CD4-positive, alpha-beta T cell treated with Interleukin-4 for 1 hour (primary cell): ENCODE measurements around the gene SCUBE3.
A peak's percentile ranks its signal among the peaks of the same experiment; 100 is the strongest.

Source experiments
- DNase-seq, 2 donors: peaks; one replicate each; pipeline ENCODE4 v3.0.0-alpha.2; 2020 to 2022

The SCUBE3 gene

DNA sequence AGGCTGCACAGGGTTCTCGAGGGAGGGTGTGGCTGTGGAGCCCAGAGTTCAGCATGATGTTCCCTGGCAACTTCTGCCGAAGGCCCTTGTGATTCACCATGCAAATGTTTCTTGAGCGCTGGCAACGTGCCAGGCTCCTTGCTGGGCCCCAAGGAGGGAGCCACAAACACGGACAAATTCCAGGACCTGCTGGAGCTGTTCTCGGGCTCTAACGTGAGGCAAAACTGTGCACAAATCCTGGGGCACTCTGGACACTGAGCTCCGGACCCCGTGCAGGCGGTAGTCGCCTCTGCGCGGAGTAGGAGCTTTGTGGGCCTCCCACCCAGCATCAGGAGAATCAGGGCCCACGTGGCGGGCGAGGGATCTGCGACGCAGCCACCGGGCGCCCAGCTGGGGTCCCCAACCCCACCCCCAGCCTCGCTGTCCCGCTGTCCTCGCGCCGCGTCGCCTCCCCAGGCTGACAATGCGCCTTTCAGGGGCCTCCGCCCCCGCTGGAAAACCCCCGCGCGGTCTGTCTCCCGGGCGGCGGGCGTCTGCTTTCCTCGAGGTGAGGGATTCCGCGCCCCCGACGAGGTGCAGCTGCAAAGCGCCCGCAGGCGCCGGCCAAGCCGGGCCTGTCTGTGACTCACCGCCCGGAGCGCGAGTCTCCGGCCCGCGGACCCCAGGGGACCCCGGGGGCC lies 31.7 kb upstream of the SCUBE3 start:
- DNase-seq: no peak

DNA sequence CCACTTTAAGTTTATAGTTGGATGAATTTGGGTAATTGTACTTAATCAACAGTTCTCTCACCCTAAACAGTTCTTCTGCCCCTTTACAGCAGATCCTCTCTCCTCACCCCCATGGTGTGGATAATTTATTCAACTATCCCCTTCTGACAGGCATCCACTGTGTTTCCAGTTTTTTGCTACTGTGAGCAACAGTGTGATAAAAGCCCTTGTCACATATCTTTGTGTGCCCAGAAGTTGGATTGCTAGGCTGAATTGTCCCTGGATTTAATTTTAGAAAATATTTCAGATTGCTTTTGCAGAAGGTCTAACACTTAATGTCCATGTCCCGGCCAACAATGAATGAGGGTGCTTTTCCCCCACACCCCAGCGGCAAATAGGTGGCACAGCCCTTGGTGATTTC lies 30.5 kb upstream of the SCUBE3 start:
- no peak for DNase-seq

DNA sequence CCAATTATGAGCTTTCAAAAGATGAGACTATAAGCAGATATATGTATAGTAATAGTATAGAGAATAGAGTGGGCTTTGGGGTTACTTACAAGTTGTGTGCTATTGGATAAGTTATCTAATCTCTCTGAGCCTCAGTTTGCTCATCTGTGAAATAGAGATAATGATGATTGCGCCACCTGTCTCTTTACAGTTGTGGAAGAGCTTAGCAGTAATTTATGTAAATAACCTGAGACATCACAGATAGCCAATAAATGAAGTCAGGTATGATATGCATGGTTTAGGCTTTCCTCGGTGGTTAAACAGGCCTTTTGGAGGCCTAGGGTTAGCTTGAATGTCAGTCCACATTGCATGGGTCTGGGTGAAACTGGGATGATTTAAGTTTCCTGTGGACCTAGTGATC lies 29.8 kb upstream of the SCUBE3 start:
- DNase-seq: no peak

DNA sequence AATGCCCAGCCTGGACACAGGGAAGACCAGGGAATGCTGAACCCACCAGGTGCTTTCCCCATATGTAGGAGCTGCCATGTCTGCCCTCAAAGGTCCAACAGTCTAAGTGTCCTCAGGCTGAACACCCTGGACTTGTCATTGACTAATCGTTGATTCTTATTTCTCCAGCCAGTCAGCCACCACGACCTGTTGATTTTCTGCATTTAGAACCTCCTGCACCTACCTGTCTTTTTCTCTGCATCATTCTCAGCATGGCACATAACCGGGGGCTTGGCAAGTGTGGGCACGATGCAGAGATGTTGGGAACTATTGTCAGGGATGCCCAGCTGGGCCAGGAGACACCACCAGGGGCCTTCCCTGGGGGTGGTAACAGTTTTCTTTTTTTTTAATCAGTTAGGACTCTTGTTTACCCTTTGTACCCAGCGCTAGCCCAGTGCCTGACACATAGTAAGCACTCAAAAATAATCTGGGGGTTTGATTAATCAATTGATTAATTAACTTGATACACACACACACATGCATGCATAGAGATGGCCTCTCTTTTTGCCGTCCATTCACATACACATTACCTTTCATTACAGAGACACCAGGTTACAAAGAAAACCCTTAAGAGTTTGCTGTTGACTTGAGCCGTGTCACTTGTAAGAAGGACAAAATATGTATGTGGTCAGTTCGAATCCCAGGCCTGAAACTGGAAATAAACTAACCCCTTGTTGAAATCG lies 29.0 kb upstream of the SCUBE3 start:
- no peak for DNase-seq

GRCh38 chr6:35185302-35185681 lies 28.5 kb upstream of the SCUBE3 start:
- DNase-seq: no peak

DNA sequence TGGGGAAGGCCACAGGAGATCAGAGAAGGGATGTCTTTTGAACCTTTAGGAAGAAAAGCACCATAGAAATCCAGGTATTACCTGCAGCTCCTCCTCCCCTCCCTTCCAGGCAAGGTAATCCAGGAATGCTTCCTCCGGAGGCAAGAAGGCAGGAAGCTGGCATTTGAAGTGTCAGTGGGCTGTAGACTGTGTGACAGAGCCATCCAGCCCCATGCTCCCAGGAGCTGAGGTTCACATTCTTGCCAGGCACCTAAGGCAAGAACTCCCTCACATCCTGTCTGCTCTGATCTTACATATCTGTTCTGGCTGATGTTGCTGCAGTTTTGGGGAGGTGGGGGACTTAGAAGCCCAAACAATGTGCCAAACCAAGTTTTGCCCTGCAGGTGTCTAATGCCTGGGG lies 27.8 kb upstream of the SCUBE3 start:
- no peak for DNase-seq

DNA sequence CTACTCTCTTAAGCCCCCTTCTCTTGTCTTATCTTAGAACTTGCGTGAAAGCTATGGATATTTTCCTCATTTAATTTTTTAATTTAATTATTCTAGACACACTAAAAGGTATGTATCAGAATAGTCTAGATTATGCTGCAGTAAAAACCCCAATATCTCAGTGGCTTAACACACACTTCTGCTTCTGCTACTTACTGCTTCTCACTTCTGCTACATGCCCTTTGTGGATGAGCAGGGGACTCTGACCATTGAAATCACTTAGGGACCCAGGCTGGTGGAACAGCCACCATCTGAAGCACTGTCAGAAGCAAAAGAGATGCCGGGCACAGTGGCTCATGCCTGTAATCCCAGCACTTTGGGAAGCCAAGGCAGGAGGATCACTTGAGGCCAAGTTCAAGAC lies 27.2 kb upstream of the SCUBE3 start:
- no peak for DNase-seq

GRCh38 chr6:35188886-35189285 lies 24.9 kb upstream of the SCUBE3 start:
- DNase-seq: no peak

GRCh38 chr6:35190306-35190705 lies 23.4 kb upstream of the SCUBE3 start:
- DNase-seq: no peak

GRCh38 chr6:35191889-35192288 lies 21.9 kb upstream of the SCUBE3 start:
- DNase-seq: peak; percentile 15 to 34

- no peak for DNase-seq
Observed at GRCh38 chr6:35192301-35192860, 21.4 kb upstream of the SCUBE3 start.

DNA sequence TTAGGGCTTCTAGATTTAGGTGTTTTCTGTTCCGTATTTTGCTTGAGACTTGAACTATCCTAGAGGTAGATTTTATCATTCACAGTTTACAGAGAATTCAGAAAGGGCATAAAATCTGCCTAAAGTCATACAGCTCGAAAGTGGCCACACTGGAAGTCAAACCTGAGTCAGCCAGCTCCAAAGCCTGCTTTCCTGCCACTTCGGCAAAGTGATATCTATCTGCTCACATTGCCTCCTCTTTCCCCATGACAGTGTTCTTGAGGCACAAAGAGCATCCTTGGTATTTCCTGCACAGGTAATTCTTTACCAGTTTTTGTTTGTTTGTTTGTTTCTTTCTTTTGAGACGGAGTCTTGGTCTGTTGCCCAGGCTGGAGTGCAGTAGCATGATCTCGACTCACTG lies 19.4 kb upstream of the SCUBE3 start:
- no peak for DNase-seq

DNA sequence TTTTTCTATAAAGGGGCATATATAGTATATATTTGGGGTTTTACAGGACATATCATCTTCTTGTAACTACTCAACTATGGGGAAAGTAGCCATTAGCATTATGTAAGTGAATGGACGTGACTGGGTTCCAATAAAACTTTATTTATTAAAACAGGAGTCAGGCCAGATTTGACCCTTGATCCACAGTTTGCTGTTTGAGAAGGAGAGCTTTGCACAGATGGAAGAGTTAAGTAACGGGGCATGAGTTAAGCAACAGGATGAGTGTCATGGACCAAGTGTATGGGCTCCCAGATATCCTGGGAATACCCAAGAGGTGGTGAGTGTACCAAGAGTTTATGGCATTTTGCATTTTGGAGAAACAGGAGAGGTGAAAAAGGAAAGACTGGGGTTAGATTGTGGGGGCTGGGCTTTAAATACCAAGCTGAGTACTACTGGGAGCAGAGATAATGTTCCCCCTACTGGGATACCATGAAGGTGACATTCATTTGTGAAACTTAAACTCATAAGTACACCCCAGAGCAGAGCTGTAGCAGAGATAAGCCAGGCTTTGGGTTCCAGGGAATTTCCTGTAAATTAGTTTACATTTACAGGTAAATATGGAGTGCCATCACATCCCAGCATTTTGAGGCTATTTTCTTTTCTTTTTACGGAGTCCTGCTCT lies 18.5 kb upstream of the SCUBE3 start:
- DNase-seq: no peak

GRCh38 chr6:35197196-35197595 lies 16.6 kb upstream of the SCUBE3 start:
- no peak for DNase-seq

DNA sequence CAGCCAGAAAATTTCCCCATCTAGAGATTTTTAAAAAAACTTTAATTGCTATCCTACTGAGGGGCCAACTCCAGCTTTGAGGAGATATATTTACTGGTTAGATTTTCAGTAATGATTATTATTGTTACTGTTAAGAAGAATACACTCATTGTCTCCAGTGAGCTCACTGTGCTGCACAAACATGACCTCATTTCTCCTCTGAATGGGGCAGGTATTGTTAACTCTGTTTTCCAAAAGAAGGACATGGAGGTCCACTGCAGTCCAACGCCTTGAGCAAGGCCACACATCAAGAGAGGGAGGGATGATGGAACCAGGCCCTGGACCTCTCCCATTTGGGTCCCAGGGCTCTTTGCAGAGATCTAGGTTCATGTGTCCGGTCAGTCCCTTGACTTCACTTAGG lies 13.9 kb upstream of the SCUBE3 start:
- no peak for DNase-seq

DNA sequence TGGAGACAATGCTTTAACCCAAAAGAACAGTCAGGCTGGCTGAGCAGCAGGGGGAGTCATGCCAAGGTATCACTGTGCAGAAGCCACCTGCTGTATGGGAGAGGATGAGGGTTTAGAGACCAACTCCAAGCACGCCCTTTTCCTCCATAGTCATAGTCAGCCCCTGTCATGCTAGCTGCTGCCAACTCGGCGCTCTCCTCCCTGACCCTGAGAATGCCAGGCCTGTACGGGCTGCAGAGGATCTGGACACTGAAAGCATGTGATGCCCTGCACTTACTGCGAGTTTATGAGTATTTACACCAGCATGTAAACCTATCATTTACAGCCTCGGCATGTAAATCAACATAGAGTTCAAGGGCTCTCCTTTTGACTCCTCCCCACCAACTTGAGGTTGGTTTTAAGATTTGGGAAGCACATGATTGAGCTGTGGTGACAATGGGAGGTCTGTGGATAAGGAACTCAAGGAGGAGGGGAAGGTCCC lies 11.7 kb upstream of the SCUBE3 start:
- no peak for DNase-seq

DNA sequence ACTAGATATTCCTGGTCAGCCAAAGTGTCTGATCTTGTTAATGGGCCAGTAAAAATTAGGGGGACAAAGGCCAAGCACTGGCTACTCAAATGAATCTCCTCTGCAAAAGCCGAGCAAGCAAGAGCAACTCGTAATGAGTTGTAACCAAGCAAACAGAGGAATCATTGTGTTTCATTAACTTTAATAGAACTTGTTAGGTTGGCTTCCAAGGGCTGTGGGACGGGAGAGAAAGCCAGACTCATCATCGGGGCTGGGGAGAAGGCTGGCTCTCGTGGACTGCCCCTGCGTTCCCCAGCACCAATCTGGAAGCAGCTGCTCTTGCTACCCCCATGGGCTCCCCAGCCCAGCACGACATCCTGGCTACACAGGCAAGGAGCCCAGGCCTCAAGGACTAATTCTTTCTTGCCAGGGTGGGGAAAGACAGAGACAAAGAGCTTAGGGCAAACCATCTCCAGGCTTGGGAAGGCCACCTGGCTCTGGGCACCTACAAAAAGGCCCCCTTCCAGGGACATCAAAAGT lies 10.5 kb upstream of the SCUBE3 start:
- no peak for DNase-seq

DNA sequence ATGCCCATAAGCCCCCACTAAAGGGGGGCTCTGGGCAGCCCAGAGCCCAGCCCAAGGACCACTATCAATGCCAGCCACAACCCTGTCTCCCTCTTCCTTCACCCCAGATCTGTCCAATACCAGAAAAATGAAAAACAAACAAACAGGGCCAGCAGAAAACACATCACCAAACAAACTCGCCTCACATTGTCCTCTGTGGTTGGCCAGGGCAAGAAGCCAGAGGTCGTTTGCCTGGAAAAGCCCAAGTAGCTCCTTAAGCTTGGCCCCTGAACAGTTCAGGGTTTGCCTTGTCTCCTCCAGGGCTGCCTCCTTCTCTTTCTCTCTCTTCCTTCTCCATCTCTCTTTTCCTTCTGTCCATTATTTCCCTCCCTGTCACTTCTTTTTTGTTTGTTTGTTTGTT lies 10.1 kb upstream of the SCUBE3 start:
- DNase-seq: no peak

DNA sequence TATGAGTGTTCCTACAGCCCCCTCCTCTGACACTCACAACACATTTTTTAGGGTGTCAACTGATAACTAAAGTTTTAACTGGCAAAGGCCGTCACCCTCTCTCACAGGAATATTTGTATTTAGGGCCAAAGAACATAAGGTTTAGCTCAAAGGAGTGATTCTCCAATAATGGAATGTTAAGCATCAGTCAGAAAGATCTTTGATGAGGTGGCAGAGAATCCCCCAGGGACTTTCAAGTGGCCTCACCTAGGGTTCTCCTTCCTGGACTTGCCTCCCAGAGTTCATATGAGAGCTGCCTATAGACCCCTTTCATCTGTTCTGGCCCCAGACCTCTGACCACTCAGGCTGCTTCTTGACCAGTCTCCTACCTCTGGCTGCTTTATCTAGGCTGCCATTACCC lies 7.4 kb upstream of the SCUBE3 start:
- no peak for DNase-seq

GRCh38 chr6:35208419-35208818 lies 5.3 kb upstream of the SCUBE3 start:
- no peak for DNase-seq

DNA sequence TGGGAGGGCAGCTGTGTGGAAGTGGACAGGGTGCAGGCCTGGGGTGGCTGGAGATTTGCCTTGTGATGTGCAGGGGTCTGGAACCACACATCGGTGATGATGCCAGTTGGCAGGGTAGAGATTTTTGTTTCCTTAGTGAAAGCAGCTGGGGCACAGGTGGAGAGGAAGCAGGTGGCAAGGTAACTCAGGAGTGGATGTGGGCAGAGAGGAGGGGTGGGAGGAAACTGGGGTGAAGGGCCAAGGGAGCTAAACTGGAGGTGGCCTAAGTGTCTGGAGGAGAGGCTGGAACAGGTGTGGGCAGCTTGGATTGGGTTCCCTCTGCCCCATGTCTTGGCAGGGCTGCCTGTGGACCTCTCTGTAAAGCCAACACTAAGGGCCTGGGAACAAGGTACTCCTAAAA lies 4.7 kb upstream of the SCUBE3 start:
- DNase-seq: no peak

- no peak for DNase-seq
Observed at GRCh38 chr6:35209622-35210247, 4.0 kb upstream of the SCUBE3 start.

GRCh38 chr6:35213298-35213791 lies 411 bp upstream of the SCUBE3 start:
- no peak for DNase-seq
